Bone marrow (tissue), 2 donors: ENCODE data around the gene SOX2.
A peak's percentile ranks its signal among the peaks of the same experiment; 100 is the strongest.

ENCODE experiments used
- DNase-seq, 2 donors: peaks; one replicate each; lab custom pipeline; 2025; lab: John Stamatoyannopoulos, UW

The SOX2 gene

DNA sequence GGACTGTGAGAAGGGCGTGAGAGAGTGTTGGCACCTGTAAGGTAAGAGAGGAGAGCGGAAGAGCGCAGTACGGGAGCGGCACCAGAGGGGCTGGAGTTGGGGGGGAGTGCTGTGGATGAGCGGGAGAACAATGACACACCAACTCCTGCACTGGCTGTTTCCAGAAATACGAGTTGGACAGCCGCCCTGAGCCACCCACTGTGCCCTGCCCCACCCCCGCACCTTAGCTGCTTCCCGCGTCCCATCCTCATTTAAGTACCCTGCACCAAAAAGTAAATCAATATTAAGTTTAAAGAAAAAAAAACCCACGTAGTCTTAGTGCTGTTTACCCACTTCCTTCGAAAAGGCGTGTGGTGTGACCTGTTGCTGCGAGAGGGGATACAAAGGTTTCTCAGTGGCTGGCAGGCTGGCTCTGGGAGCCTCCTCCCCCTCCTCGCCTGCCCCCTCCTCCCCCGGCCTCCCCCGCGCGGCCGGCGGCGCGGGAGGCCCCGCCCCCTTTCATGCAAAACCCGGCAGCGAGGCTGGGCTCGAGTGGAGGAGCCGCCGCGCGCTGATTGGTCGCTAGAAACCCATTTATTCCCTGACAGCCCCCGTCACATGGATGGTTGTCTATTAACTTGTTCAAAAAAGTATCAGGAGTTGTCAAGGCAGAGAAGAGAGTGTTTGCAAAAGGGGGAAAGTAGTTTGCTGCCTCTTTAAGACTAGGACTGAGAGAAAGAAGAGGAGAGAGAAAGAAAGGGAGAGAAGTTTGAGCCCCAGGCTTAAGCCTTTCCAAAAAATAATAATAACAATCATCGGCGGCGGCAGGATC is at the start of gene SOX2:
TSS of gene SOX2 (plus strand) at position 601 of the 811 bp plus-strand sequence. CDS start 436 bp downstream, outside the sequence.
- DNase-seq = no peak

DNA sequence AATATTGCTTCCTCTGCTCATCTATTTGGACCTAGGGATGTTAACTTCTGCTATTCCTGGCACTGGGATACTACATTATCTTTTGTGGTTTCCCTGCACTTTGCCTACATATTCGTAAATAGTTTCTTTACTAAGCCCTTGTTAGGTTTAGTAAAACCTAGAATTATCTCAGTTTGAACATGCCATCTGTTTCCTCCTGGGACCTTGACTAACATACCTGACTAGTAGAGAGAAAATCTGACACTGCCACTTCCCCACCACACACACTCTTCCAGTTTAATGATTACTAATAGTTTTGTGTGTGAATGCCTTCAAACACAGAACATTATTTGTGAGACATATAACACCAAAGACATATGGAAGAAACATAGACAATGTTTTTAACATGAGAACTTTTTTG is 28.2 kb upstream of the SOX2 start:
- DNase-seq = no peak

DNA sequence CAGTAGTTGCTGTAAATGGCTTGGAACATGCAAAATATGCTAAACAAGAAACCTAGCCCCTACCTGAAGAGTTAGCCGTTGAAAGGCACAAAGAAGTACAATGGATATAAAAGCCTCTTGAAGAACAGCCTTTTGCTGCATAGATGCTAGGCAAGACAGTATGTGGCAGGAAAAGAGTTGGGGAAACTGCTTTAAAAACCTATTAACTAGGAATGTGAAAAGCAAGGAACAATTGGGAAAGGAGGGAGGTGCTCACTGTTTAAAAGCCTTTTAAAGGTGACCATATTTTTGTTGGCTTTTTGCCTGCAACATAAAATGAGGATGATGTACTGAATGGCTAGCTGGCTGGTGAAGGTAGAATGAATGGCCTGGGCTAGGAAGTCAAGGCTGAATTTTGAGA is 24.5 kb upstream of the SOX2 start:
- DNase-seq = no peak

DNA sequence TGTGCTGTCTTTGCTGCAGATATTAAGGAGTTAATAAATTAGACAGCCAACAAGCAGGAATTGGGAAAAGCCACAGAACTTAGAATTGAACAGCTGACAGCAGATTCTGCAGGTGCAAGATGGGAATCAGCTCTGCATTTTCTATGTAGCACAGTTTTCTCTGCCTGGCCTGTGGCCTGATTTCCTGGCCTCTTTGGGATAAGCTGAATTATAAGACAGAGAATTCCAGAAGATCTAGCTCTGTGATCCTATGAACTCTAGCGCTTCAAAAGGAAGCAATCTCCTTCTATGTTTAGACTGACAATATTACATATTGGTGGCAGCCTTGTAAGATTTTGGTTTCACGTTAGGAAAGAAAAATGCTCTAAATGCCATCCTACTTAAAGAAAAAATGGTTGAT is 24.0 kb upstream of the SOX2 start:
- DNase-seq = no peak

DNA sequence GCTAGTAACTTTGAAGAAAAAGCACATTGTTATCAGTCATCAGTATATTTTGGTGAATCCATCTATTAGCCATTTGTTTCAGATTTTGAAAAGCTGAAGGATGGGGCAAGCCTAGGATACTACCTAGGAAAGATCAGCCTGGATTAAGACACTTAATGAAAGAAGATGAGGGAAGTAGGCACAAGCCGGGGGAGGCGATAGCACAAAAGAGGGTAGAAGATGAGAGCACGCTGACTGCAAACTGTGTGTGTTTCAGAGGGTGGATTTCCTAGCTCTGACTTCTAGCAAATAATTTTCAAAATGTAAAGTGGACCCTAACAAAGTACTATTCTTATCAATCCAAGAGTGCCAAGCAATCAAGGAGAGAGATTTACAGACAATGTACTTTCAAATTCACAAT is 22.2 kb upstream of the SOX2 start:
- DNase-seq = no peak

DNA sequence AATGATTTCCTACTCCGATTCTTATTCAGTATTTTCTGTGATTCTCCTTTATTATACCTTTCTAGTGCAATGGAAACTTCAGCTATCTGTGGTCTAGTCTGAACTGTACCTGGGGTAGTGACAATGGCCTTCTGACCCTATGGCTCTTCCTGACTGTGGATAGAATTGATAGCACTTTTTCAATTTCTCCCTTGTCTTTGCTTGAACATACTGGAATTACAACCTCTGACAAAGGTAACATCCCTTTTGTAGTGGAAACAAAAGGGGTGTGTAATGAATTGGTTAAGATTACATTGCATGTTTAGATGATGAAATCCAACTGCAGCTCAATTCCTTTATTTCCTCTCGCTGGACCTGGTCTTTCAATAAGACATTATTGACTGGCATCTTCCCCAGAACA is 21.0 kb upstream of the SOX2 start:
- no peak for DNase-seq

DNA sequence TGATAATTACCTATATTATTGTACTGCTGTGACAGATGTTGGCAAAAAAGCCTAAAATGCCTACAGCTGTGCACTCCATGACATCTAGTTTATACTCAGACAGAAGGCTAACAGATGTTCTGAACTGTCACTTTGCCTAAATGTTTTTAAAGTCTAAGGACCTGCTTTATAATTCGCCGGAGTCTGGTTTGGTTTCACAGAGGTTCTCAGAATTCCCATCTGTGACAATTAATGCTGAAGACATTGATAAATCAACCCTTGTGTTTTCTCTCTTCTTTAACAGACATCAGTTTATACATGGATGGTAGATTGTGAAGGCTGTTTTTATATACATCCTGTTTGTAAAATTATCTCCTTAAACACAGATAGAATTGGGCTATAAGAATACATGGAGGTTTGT is 19.8 kb upstream of the SOX2 start:
- DNase-seq = no peak

DNA sequence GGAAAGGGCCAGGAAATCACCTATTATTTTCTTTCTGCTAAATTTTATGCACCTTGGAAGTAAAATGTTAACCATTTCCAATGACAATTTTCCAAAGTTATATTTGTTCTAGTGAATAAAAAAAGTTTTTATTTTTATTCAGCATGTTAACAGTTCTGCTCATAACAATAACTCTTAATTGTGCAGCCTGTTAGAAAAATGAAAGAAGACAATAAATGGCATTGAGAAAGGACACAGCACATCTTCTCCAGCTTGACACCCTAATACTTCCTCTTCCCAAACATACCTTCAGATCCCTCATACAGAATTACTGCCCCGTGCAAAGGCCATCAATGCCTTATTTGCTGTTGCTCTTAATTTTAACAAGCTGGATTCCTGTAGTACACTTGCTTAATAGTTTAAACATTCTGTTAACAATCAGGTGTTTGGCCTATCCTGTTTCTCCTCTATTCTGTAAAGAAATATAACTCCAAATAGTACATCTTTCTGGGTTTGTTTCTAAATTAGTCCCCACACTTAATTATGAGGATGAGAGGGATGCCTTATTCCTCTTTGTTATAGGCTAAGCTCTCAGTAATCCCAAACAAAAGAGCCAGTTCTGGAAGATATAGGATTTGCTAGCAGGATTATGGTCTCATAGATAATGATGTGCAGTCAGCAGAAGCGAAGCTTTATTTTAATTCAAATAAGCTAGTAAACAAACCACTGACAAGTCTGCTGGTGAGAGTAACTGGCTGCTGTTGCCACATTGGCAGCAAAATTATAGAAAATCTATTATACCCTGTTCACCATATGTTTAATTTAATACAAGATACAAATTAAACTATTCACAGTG is 19.2 kb upstream of the SOX2 start:
- DNase-seq = no peak

DNA sequence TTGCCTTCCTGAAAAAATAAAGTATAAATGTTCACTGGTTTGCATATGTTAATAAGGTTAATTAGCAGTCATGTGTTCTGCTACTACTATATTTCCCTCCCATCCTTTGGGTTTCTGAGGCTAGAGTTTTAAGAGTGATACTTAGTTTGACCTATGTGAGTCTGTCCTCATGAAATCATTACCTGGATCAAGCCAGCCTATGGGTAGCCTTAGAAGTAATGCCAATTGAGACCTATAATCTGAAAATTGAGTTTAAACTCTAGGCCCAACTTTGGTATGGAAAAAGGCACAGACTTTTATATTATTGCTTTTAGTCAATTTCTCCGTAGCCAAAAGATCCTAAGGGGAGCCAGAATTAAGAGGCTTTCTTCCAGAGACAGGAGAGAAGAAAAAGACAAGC is 18.4 kb upstream of the SOX2 start:
- DNase-seq = no peak

DNA sequence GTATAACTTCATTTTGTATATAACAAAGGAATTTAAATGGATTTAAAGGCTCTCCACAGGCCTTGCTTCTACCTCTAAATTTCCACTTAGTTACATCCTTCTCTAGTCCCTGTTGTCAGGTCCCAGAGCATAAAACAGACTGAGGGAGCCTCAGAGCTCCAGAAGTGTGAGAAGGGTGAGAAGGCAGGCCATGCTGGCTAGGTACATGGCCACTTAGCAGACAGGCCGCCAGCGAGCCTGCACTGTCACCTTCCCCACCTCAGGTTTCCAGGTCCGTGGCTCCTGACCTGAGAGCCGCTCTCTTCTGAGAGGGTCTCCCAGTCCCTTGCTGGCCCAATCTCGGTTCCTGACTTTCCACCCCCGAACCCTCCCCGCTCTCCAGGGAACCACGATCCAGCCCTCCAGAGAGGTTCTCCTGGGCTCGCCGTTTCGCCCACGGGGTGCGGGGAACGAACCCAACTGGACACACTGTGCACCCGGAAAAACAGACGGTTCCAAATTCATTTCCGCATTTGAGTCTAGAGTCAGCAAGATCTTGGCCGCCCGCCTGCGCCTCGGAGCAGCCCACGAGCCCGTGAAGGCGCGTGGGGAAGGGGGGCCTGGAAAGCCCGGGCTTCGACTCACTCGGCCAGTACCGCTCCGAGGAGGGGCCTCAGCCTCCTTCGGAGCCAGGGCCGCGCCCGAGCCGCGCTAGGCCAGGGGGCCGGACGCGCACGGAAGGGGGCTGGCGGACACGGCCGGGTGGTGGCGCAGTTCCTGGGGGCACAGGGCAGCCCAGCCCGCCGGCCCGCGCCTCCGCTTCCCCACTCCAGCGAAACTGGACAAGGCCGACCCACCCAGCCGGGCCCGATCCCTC is 16.7 kb upstream of the SOX2 start:
- DNase-seq = no peak

DNA sequence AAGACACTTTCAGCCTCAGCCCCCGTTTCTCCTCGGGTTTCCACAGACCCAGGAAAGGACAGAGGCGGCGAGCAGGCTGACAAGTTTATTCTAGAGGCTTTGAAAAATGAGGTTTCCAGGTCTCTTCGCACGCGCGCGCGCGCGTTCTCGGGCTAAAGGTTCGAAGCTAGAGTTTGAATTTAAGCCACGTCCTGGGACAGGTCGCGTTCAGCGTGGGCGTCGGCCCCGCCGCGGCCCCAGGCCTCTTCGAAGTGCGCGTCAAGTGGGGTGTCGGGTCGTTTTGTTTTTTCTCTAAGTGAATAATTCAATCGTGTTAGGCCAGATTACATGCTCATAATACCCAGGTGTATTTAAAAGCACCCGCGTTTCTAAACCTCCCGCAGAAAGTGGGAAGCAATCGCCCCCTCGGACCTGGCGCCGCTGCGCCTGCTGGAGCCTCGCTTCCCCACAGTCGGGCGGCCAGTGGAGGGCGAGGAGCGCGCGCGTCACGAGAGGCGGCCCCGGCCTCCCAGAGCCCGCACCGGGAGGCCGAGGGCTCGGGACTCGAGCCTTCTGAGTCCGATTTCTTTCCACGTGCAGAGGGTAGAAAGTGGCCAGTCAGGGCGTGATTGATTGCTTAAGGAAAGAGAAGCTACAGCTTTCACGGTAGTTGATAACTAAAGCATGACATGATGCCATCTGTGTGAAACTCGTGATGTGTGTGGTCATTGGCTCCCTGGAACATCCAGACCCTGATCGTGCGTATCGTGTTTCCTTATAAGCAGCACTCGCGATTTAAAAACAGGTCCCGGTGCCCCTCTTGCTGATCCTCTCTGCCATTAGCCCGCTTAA is 15.8 kb upstream of the SOX2 start:
- no peak for DNase-seq

DNA sequence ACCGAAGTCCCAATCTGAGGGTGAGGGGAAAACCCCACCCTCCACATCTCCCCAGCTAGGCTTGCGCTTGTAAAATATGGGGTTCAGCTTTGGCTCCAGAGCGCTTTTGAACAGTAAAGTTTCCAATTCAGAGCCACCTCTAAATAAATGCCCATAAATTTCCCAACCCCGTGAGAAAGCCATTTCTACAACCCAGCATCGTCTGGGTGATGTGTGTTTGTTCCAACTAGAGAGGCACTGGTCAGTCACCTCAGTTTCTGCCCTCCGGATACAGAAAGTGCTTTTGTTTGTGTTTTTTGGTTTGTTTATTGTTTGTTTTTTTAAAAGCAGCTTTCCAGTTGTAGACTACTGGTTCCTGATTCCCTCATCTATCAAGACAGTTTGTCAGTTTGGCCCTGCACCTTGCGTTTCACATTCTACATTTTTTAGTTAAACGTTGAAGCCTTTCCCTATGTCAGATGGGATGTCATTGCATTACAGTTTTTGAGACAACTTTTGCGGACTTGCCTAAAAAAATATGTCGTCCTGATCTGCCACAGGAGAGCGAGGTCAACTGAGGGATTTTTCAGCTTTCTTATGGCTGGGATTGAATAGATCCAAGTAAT is 15.0 kb upstream of the SOX2 start:
- no peak for DNase-seq

DNA sequence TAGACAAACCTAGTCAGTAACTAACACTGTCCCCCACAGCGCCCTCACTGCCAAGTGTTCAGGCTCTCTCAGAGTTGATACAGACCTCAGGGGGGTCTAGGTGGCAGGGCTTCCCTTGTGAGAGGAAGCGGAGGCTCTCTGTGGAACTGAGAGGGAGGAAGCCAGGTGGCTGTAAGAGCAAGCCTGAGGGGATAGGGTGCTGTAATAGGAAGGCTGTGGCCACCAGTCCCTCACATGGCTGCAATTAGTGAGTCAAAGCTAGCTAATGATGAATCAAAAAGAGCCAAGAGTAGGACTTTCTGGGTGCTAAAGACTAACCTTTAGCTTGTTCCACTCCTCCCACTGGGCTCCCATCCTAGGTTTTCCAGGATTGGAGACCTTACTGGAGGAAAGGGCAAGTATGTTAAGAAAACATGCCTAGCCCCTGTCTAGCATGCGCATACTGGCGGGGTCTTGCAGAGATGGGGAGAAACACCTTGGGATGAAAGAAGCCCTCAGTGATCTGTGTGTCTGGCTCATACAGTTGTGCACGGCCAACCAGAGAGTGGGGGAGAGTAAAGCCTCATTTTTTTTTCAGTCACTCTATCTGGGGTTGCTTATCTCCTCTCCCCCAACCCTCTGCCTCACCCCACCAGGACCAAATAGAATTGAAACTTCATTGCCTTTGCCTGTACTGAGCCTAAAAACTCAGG is 13.3 kb upstream of the SOX2 start:
- no peak for DNase-seq

DNA sequence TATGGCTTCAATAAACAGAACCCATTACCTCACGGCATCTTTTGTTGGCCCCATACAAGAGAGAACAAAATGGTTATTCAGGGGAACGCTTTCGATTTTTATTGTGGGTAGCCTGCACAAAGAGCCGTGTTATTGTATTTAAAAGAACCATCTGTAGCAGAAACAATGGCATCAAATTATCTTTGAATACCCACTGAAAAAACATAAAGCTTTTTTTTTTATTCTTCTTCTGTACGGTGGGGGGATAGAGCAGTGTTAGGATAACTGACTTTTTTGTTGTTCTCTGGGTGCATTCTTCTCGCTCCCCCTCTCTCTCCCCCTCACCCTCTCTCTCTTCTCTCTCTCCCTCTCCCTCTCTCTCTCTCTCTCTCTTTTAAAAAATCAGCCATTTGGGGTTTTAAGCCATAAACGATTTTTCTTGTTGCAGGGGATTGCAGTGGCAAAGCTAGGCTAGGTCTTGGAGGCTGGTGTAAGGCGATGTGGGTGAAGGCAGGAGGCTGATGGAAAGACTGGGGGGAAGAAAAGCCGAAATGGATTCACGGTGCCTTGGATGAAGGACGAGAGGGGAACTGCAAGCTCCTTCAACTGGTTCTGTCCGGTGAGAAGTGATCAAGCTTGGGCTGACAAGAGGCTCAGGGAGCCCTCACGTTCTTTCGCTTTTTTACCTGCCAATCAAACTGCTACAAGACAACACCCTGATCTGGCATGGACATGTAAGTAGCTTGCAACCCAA is 12.4 kb upstream of the SOX2 start:
- DNase-seq = no peak

DNA sequence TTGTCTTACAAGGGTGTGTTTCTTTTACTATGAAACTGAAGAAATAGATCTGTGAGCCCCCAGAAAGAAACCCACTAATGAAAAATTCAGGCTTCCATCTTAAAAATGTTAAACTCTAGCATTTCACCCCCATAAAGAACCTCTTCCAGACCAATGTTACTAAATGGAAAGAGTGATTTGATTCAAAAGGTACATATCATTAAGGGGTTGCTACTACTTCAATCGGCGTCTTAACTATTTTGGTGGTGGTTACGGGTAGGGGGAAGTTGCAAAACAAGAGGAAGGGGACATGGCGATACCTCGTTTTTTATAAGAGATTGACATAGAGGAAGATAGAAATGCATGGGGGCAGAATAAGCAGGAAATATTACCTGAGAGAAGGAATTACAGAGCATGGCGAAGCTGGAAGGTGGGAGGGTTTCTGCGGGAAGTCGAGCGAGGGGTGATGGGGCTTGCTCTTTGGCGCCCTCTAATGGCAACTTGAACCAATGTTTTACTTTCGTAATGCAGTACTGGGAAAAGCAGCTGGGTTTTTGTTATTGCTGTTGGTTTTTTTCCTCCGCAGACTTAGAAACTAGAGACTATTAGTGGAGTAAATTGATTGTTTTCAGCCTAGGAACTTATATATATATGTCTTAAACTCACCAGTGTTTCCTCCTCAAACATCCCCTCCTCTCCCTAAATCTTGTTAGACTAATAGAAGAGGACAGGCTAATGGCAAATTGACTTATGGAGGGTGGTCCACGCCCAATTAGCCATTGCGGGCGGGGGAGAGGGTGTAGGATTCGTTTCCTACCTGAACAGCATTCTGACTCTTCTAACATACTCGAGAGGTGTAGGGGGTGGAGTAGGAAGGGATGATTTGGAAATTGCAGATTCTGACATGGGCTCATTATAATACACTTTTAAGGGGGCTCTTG is 11.3 kb upstream of the SOX2 start:
- DNase-seq = peak in 1 of 2 donors; percentile 54

DNA sequence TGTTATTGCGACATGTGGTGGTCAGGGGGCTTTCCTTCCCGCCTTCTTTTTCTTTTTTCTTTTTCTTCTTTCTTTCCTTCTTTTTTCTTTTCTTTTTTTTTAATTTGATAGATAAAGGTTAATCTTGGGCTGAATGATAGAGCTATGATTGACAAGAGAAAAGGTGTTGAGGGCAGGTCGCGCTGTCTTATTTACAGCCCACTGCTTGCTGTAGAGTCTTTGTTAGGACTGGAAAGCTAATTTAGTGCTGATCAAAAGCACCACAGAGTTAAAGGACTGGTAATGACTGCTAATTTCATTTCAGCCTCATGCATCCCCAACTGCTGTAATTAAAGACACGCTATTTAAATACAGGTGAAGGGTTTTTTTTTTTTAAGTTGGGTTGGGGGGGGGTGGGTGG is 10.6 kb upstream of the SOX2 start:
- DNase-seq = no peak

DNA sequence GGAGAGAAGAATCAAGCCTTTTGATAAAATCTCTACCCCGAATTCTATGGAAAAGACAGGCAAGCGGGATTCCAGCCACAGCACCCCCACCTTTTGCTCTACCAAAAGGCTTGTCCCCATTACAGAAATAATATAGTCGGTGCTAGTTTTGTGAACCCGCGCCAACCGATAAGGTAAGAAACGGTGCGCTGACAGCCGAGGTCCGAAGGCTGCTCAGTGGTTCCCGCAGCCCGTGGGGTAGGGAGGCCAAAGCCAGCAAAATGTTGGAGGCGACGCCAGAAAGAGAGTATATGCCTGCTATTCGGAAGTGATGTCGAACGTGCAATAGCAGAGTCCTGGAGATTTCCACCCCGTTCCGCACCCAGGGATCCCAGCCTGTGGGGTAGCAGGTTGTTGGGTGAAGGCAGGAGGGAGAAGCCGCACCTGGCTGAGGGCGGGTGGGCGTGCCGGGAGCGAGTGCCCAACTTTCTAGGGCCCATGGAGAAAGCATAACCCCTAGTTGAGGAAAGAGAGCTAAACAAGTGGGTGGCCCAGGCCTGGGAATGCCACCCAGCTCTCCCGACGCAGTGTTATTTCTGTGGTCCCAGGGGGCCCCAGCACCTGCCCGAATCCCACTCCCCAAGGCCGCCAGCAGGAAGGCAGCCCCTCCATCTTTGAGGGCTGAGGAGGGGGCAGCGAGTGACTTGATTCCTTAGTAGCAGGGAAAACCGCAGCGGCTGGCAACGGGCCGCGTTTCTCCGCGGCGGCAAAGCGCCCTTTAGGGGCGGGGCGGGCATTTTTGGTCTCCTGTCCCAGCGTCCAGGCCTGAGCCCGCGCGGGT is 7.9 kb upstream of the SOX2 start:
- DNase-seq = no peak
